Measurements from ENCODE around the gene PGM5.

PGM5 gene

DNA sequence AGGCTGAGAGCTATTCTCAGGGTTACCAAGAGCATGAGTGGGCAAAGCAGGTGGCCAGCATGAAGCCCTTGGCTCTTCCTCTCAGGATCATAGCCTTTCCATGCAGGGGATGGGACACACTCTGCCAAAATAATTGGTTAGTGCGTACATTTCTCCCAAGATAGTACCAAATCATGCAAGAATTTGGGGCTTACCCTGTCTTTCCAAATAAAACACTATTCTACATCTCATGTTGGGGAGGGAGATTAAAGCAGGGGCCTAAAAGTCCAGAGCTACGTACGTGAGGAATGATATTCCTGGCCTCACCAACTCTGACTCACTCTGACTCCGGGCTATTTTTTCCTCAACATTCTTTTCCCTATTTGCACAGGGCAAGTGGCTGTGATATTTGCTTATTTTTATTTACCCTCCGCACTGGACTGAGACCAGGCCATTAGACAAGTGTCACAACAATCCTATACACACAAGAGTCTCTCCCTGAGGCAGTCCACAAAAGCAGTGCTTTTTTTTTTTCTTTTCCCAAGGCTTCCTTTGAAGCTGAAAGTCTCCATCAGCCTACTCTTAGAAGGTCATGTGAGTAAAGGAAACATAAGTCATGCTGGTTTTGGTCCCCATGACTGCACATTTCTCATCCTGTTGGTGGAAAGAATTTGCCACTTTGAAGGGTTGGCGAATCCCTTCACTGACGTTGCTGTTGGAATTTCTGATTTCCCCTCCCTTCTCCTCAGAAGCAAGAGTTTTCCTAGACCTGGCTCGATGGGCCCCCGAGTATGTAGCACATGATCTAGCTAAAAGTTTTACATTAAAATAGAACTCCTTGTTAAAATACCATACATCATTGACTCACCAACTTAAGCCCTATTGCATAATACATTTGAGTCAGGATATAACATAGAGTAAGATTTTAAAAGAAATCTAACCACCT, 144.3 kb downstream of the PGM5 start:
- TF ChIP-seq SIN3A (IDR thresholded peaks at IDR 0.05; ENCODE audit: borderline replicate concordance, insufficient read depth, low read length) = no peak
- no peak for TF ChIP-seq TAF1 (IDR thresholded peaks at IDR 0.05; ENCODE audit: borderline replicate concordance, insufficient read depth, low read length)
- no peak for TF ChIP-seq FOXP2 (optimal IDR thresholded peaks at IDR 0.05; ENCODE audit: borderline replicate concordance, extremely low read depth, extremely low read length, insufficient read depth)
- TF ChIP-seq, protein P1, sequence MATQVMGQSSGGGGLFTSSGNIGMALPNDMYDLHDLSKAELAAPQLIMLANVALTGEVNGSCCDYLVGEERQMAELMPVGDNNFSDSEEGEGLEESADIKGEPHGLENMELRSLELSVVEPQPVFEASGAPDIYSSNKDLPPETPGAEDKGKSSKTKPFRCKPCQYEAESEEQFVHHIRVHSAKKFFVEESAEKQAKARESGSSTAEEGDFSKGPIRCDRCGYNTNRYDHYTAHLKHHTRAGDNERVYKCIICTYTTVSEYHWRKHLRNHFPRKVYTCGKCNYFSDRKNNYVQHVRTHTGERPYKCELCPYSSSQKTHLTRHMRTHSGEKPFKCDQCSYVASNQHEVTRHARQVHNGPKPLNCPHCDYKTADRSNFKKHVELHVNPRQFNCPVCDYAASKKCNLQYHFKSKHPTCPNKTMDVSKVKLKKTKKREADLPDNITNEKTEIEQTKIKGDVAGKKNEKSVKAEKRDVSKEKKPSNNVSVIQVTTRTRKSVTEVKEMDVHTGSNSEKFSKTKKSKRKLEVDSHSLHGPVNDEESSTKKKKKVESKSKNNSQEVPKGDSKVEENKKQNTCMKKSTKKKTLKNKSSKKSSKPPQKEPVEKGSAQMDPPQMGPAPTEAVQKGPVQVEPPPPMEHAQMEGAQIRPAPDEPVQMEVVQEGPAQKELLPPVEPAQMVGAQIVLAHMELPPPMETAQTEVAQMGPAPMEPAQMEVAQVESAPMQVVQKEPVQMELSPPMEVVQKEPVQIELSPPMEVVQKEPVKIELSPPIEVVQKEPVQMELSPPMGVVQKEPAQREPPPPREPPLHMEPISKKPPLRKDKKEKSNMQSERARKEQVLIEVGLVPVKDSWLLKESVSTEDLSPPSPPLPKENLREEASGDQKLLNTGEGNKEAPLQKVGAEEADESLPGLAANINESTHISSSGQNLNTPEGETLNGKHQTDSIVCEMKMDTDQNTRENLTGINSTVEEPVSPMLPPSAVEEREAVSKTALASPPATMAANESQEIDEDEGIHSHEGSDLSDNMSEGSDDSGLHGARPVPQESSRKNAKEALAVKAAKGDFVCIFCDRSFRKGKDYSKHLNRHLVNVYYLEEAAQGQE (IDR thresholded peaks at IDR 0.05; ENCODE audit: insufficient read depth in 1 of 2, low read depth in 2 of 2, low read length in 2 of 2) = no peak
- no peak for TF ChIP-seq POLR2AphosphoS5 (IDR thresholded peaks at IDR 0.05; ENCODE audit: low read depth, low read length)

DNA sequence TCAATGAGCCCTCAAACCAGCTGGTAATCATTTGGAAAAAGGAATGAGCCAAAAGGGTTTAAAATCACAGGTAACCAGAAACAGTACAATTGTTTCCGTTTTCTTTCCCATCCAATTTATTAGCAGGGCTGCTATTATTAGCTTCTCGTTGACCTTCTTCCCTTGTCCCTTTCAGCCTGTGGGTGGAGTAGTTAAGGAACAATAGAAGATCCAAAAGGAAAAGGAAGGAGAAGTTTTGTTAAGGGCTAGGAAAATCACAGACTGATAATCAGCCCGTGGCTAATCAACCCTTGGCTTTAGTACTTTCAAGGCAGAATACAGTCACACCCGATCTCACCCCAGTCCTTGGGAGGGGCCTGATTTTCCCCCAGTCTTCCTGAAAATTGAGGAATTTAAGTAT, 145.9 kb downstream of the PGM5 start:
- TF ChIP-seq, protein P1 (IDR thresholded peaks at IDR 0.05; ENCODE audit: insufficient read depth in 1 of 2, low read depth in 2 of 2, low read length in 2 of 2) = no peak
- TF ChIP-seq TAF1 (IDR thresholded peaks at IDR 0.05; ENCODE audit: borderline replicate concordance, insufficient read depth, low read length) (no peak), FOXP2 (optimal IDR thresholded peaks at IDR 0.05; ENCODE audit: borderline replicate concordance, extremely low read depth, extremely low read length, insufficient read depth) (no peak), POLR2AphosphoS5 (IDR thresholded peaks at IDR 0.05; ENCODE audit: low read depth, low read length) (no peak), SIN3A (IDR thresholded peaks at IDR 0.05; ENCODE audit: borderline replicate concordance, insufficient read depth, low read length) (no peak)

DNA sequence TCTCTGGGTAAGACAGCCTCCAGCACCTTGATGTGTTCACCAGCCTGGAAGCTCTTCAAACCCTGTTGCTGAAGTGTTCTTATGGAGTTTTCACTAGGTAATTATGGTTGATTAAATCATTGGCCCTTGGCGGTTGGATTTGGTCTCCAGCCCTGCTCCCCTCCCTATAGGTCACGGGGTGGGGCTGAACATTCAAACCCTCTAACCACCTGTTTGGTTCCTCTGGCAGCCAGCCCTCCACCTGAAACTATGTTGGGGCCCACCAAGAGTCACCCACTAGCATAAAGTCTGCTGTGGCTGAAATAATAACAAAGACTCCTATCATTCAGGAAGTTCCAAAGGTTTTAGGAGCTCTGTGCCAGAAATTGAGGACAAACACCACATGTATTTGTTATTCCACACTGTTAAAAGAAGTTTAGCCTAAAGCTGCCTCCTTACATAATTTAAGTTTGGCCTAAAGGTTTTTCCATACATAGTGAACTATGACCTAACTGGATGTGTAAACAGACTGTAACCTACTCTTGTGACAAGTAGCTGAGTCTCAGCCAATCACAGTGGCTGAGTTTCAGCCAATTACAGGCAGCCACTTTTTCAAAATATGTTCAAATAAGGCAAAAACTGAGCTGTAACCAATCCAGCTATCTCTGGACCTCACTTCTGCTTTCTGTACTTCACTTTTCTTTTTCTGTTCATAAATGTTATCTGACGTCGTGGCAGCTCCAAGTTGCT, 149.4 kb downstream of the PGM5 start:
- no peak for TF ChIP-seq SIN3A (IDR thresholded peaks at IDR 0.05; ENCODE audit: borderline replicate concordance, insufficient read depth, low read length)
- no peak for TF ChIP-seq POLR2AphosphoS5 (IDR thresholded peaks at IDR 0.05; ENCODE audit: low read depth, low read length)
- TF ChIP-seq, protein P1 (IDR thresholded peaks at IDR 0.05; ENCODE audit: insufficient read depth in 1 of 2, low read depth in 2 of 2, low read length in 2 of 2) = no peak
- TF ChIP-seq FOXP2 (optimal IDR thresholded peaks at IDR 0.05; ENCODE audit: borderline replicate concordance, extremely low read depth, extremely low read length, insufficient read depth) = no peak
- TF ChIP-seq TAF1 (IDR thresholded peaks at IDR 0.05; ENCODE audit: borderline replicate concordance, insufficient read depth, low read length) = no peak

DNA sequence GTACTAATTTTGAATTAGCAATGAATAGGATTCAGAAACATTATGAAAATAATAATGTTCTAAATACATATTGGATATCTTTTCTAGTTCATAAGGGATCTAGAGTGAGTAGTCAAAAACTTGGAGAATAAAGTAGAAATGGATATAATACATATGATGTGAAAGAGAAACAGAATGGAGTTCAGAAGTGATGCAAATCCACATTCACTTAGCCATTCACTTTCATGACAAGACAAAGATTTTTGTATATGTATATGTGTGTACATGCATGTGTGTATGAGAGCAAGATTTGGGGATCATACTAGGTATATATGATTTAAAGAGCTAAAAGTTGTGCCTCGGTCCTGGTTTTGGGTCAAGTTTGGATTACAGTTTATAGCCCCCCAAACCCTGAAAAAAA, 150.1 kb downstream of the PGM5 start:
- TF ChIP-seq POLR2AphosphoS5 (IDR thresholded peaks at IDR 0.05; ENCODE audit: low read depth, low read length) (no peak), TAF1 (IDR thresholded peaks at IDR 0.05; ENCODE audit: borderline replicate concordance, insufficient read depth, low read length) (no peak), SIN3A (IDR thresholded peaks at IDR 0.05; ENCODE audit: borderline replicate concordance, insufficient read depth, low read length) (no peak), FOXP2 (optimal IDR thresholded peaks at IDR 0.05; ENCODE audit: borderline replicate concordance, extremely low read depth, extremely low read length, insufficient read depth) (no peak)
- TF ChIP-seq, protein P1 (IDR thresholded peaks at IDR 0.05; ENCODE audit: insufficient read depth in 1 of 2, low read depth in 2 of 2, low read length in 2 of 2) = no peak

Measured in PFSK-1 (cell line).